ENCODE results near the gene PSMD5.
"Not testable (repeated sequence)": the region's sequence is repeated elsewhere in the genome, so short reads cannot be mapped to it uniquely, and the experiment has no call there.

The PSMD5 gene

GRCh38 chr9:120854596-120855327, 12.0 kb upstream of the PSMD5 start:
- no peak for DNase-seq

GRCh38 chr9:120853198-120853597, 10.5 kb upstream of the PSMD5 start:
- no peak for DNase-seq

GRCh38 chr9:120852240-120853010, 9.7 kb upstream of the PSMD5 start:
- no peak for DNase-seq

- DNase-seq, result no peak
Measured at GRCh38 chr9:120851449-120851848, 8.7 kb upstream of the PSMD5 start.

GRCh38 chr9:120850315-120850714, 7.6 kb upstream of the PSMD5 start:
- DNase-seq, result no peak

GRCh38 chr9:120846906-120847305, 4.2 kb upstream of the PSMD5 start:
- no peak for DNase-seq

- no peak for DNase-seq
Measured at GRCh38 chr9:120846251-120846889, 3.6 kb upstream of the PSMD5 start.

GRCh38 chr9:120845255-120845654, 2.5 kb upstream of the PSMD5 start:
- no peak for DNase-seq

GRCh38 chr9:120841930-120842684, 615 bp downstream of the PSMD5 start:
- no peak for DNase-seq

- DNase-seq, result no peak
Measured at GRCh38 chr9:120839146-120839545, 3.6 kb downstream of the PSMD5 start.

- DNase-seq, result no peak
Measured at GRCh38 chr9:120837921-120838320, 4.8 kb downstream of the PSMD5 start.

GRCh38 chr9:120833325-120833724, 9.4 kb downstream of the PSMD5 start:
- no peak for DNase-seq

GRCh38 chr9:120832807-120833206, 9.9 kb downstream of the PSMD5 start:
- no peak for DNase-seq

- DNase-seq, result no peak
Measured at GRCh38 chr9:120830865-120831264, 11.9 kb downstream of the PSMD5 start.

GRCh38 chr9:120830151-120830550, 12.6 kb downstream of the PSMD5 start:
- no peak for DNase-seq

GRCh38 chr9:120829650-120830049, 13.1 kb downstream of the PSMD5 start:
- DNase-seq, result no peak

GRCh38 chr9:120820095-120820494, 22.6 kb downstream of the PSMD5 start:
- DNase-seq, result no peak

GRCh38 chr9:120818595-120818994, 24.1 kb downstream of the PSMD5 start:
- DNase-seq, result no peak

- no peak for DNase-seq
Measured at GRCh38 chr9:120815075-120815474, 27.6 kb downstream of the PSMD5 start.

- no peak for DNase-seq
Measured at GRCh38 chr9:120808931-120809330, 33.8 kb downstream of the PSMD5 start.

- no peak for DNase-seq
Measured at GRCh38 chr9:120807607-120808379, 34.9 kb downstream of the PSMD5 start.

GRCh38 chr9:120804784-120805363, 37.8 kb downstream of the PSMD5 start:
- not testable (repeated sequence) for DNase-seq

All from NCI-H187 treated with DMSO at 0.1 percent for 48 hours (cell line).